Stimulated activated CD4-positive, alpha-beta T cell treated with anti-CD3 and anti-CD28 coated beads, Interleukin-15, amount 100 ng/mL, for 48 hours (primary cell): Measurements from ENCODE around the gene ZNF568.
A peak's percentile ranks its signal among the peaks of the same experiment; 100 is the strongest.

Source experiments
- DNase-seq, 2 donors: peaks; one replicate each; pipeline ENCODE4 v3.0.0-alpha.2; 2020; ENCODE audit warnings: low read depth in 2 of 2

The ZNF568 gene

DNA sequence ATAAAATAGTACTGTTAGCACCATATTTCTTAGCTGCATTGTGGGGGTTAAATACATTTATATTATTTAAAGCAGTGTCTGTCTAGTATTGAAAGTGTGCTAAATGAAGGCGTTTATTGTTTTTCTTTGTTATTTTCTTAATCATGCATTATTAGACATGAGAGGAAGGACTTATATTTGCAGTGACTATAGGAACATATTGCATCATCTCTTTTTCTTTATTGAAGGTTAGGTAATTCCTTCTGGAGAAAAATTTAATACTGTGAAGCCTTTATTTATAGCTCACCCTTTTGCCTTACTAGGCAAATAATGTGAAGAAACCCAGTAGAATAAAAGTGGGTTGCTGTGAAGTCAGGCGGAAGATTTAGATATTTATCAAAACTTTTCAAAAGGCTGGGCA, 83.2 kb downstream of the ZNF568 start:
- DNase-seq: no peak

DNA sequence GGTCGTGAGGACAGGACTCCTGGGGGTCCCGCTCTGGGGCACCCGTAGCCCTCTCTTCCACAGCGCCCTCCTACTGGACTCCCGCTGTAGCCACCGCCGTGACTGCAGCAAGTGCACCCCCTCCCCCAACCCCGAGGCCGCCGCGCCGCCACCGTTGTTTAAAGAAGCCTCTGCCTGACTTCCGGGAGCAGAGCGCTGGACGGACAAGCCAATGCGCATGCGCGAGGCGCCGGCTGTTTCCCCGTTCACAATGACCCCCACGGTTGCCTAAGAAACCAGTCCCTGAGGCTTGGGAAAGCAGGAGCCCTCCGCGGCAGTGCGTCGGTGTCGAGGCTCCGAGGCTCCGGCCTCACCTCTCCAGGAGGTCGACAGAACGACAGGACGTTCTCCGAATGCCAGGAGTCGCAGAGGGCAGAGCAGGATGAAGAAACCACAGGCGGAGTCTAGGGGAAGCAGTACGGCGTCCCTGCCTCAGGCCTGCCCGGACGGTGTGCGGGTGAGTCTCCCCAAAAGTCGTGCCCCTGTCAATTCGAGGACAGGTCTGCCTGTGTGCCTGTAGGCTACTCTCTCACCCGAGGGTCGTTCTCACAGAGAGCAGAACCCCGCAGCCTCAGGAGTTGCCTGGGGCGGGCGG, 91.6 kb downstream of the ZNF568 start:
- peak; percentile 11 to 16 for DNase-seq

DNA sequence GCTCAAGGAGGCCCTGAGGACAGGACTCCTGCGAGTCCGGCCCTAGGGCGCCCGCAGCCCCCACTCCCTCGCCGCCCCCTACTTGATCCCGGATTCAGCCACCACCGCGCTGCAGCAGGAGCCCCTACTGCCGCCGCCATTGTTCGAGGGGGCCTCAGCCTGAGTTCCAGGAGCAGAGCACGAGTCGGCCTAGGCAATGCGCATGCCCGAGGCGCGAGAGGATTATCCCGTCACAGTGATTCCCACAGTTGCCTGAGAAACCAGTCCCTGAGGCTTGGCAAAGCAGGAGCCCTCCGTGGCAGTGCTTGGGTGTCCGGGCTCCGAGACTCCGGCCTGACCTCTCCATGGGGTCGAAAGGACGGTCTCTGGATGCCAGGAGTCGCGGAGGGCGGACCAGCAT, 93.7 kb downstream of the ZNF568 start:
- DNase-seq: no peak

DNA sequence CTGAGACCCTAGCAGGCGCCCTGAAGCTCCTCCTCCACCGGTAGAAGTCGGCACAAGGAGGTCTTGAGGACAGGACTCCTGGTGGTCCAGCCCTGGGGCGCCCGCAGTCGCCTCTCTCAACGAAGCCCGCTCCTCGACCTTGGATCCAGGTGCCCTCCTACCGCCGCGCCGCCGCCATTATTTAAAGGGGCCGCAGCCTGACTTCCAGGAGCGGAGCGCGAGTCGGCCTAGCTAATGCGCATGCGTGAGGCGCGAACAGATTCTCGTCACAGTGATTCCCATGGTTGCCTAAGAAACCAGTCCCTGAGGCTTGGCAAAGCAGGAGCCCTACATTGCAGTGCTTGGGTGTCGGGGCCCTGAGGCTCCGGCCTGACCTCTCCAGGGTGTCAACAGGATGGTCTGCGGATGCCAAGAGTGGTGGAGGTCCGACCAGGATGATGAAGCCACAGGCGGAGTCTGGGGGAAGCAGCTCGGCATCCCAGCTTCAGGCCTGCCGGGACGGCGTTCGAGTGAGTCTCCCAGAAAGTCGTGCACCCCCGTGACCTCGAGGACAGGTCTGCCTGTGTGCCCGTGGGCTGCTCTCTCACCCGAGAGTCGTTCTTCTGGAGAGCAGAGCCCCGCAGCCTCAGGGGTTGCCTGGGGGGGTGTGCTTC, 96.1 kb downstream of the ZNF568 start:
- DNase-seq: no peak

DNA sequence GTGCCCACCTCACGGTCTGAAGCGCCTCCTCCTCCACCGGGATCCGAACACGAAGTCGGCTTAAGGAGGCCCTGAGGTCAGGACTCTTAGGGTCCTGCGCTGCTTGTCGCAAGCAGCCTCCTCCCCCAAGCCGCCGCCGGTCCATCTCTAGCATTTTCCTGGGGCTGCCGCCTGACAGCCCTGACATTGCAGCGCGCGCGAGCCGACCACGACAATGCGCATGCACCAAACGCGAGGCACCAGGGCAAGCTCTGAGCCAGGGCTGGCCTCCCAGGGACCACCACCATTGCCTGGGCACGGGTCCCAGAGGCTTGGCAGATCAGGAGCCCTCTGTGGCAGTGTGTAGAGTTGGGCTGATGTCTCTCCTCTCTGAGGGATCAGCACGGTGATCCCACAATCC, 98.3 kb downstream of the ZNF568 start:
- DNase-seq: no peak

DNA sequence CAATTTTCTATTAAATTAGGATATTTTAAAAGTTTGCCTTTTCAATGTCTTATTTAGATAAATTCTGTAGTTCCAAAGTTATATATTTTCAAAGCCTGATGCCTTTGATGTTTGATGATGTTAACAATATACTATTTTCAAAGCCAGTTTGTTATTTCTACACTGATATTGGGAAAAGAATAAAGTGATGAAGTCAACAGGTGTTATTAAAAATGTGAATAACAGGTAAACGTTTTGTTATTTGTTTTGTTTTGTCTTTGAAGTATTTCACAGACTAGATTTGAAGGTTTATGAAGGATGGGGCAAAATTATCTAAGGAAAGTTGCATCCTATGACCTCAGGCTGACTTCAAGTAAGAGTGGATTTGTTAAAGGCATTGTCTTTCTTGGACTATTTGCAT, 129.0 kb downstream of the ZNF568 start:
- no peak for DNase-seq
